CD4-positive, CD25-positive, alpha-beta regulatory T cell (primary cell): ENCODE data around the gene PARL. TPM values are rescaled to one million over a fixed set of nuclear protein-coding genes. Genes with fewer than 3 reads are reported as not detected.

Experiments
- ATAC-seq, 2 donors: fragments of 150-1000 bp; cut with Tn5 transposase; one replicate each; pipeline ENCODE4 v1.10.0; 2021; ENCODE audit warnings: low read depth in 2 of 2, moderate number of reproducible peaks in 2 of 2, moderate library complexity in 1 of 2
- DNase-seq, 3 donors: peaks; one replicate each; pipeline versions ENCODE4 v3.0.0 to v3.0.0-alpha.2; 2012 to 2022; ENCODE audit warnings: mixed read lengths in 1 of 3
- H3K27ac ChIP-seq: one replicate; pipeline ENCODE4 v1.7.0; 2013; ENCODE audit warnings: mild to moderate bottlenecking, low read length; ENCODE audit not compliant: insufficient read depth, poor library complexity, severe bottlenecking
- H3K27me3 ChIP-seq: one replicate; pipeline ENCODE4 v1.7.0; 2013; ENCODE audit warnings: low read length; ENCODE audit not compliant: control insufficient read depth, insufficient read depth
- H3K36me3 ChIP-seq: one replicate; pipeline ENCODE4 v1.7.0; 2013; ENCODE audit warnings: mild to moderate bottlenecking, low read length, moderate library complexity; ENCODE audit not compliant: control insufficient read depth, insufficient read depth
- H3K4me1 ChIP-seq: 2 replicates; pipeline ENCODE4 v1.7.0; 2013; ENCODE audit warnings: mild to moderate bottlenecking, low read length; ENCODE audit not compliant: insufficient read depth, control insufficient read depth, poor library complexity, severe bottlenecking
- H3K4me3 ChIP-seq: one replicate; pipeline ENCODE4 v1.7.0; 2013; ENCODE audit warnings: low read depth, mild to moderate bottlenecking, low read length, moderate library complexity
- H3K9me3 ChIP-seq, 2 experiments: 1 replicate in 1 of 2; 2 replicates in 1 of 2; pipeline ENCODE4 v1.7.0; 2013; ENCODE audit warnings: low read length in 2 of 2, mild to moderate bottlenecking in 1 of 2, moderate library complexity in 1 of 2; ENCODE audit not compliant: control insufficient read depth in 2 of 2
- H3K27ac Mint-ChIP-seq, 3 donors: one replicate each; pipeline ENCODE4 v1.8.0; 2020 to 2022; ENCODE audit warnings: mild to moderate bottlenecking in 3 of 3, mixed read lengths in 3 of 3, moderate library complexity in 2 of 3
- H3K27me3 Mint-ChIP-seq: one replicate; pipeline ENCODE4 v1.8.0; 2022; ENCODE audit warnings: mild to moderate bottlenecking, mixed read lengths
- H3K36me3 Mint-ChIP-seq: one replicate; pipeline ENCODE4 v1.8.0; 2020; ENCODE audit warnings: mixed read lengths
- H3K4me1 Mint-ChIP-seq, 4 donors: one replicate each; pipeline ENCODE4 v1.8.0; 2020 to 2022; ENCODE audit warnings: mixed read lengths in 4 of 4, mild to moderate bottlenecking in 1 of 4
- H3K4me3 Mint-ChIP-seq, 4 donors: one replicate each; pipeline ENCODE4 v1.8.0; 2020 to 2022; ENCODE audit warnings: mild to moderate bottlenecking in 4 of 4, mixed read lengths in 4 of 4, moderate library complexity in 3 of 4
- H3K9me3 Mint-ChIP-seq, 7 donors: one replicate each; pipeline ENCODE4 v1.8.0; 2020 to 2022; ENCODE audit warnings: mixed read lengths in 7 of 7, mild to moderate bottlenecking in 3 of 7, moderate library complexity in 2 of 7
- polyA plus RNA-seq, 4 donors: library from polyadenylated mRNA; unstranded; fragments of 300-500 nt; fragmentation: Illumina TruSeq; gene quantifications; one replicate each; pipeline ENCODE4 v1.2.3, GENCODE V29; 2021
- total RNA-seq: library from RNA; stranded (reverse); gene quantifications from one replicate; pipeline ENCODE4 v1.2.3, GENCODE V29; 2022

The PARL gene
- total and polyA plus RNA-seq, 5 donors from 2014 or later, result 45.6 to 119 (median 116) TPM

DNA sequence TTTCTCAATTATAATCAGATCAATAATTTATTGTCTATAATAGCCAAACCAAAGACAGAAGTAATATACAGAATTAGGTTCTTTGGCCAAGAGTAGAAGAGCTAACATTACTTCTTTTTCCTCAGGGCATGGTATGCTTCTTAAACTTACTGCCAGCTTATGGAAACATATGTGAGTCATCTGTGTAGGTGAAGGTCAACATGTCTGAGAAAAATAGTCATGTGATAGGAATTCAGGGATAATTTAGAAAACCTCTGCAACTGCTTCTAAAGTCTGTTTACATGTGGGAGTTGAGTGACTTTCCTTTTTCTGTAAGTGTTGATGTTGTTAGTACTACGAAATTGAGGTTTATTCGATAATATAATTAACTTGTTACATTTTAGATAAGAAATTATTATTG, 40.1 kb downstream of the PARL start:
- no peak overlapping the region for H3K4me3 Mint-ChIP-seq
- no peaks in the 10 kb centered on the region for H3K27me3 Mint-ChIP-seq
- peaks cover 0 to 9% (median 3%) of the 10 kb centered on the region in 4 donors for H3K4me1 Mint-ChIP-seq
- Histone ChIP-seq H3K9me3 (no peaks in the 10 kb centered on the region), H3K27me3 (no peaks in the 10 kb centered on the region), H3K4me1 (no peaks in the 10 kb centered on the region), H3K27ac (no peak overlapping the region), H3K4me3 (no peak overlapping the region), H3K36me3 (peaks cover 66% of the 10 kb centered on the region)
- ATAC-seq (no peak), DNase-seq (no peak)
- H3K36me3 Mint-ChIP-seq, result peaks cover 42% of the 10 kb centered on the region
- H3K27ac Mint-ChIP-seq, result peak overlapping the region in 1 of 3 donors; percentile 58
- no peaks in the 10 kb centered on the region for H3K9me3 Mint-ChIP-seq

- peaks cover 0 to 4% (median 0%) of the 10 kb centered on the region in 4 donors for H3K4me1 Mint-ChIP-seq
- no peak for DNase-seq
- no peaks in the 10 kb centered on the region for H3K27me3 Mint-ChIP-seq
- H3K36me3 ChIP-seq, result peaks cover 57% of the 10 kb centered on the region
- H3K27me3 ChIP-seq, result no peaks in the 10 kb centered on the region
- no peaks in the 10 kb centered on the region for H3K9me3 Mint-ChIP-seq
- H3K4me1 ChIP-seq, result no peaks in the 10 kb centered on the region
- H3K4me3 Mint-ChIP-seq, result no peak overlapping the region
- H3K4me3 ChIP-seq, result no peak overlapping the region
- peaks cover 33% of the 10 kb centered on the region for H3K36me3 Mint-ChIP-seq
- H3K27ac Mint-ChIP-seq, result no peak overlapping the region
- H3K9me3 ChIP-seq, result no peaks in the 10 kb centered on the region
- no peak for ATAC-seq
- no peak overlapping the region for H3K27ac ChIP-seq
Observed at GRCh38 chr3:183839751-183840150, 44.9 kb downstream of the PARL start.

GRCh38 chr3:183837894-183838293, 46.8 kb downstream of the PARL start:
- H3K4me1 Mint-ChIP-seq, result peaks cover 0 to 4% (median 0%) of the 10 kb centered on the region in 4 donors
- peaks cover 45% of the 10 kb centered on the region for H3K36me3 Mint-ChIP-seq
- ATAC-seq (no peak), DNase-seq (no peak)
- H3K9me3 Mint-ChIP-seq, result no peaks in the 10 kb centered on the region
- no peak overlapping the region for H3K4me3 ChIP-seq
- H3K27me3 Mint-ChIP-seq, result no peaks in the 10 kb centered on the region
- no peak overlapping the region for H3K4me3 Mint-ChIP-seq
- H3K27ac ChIP-seq, result no peak overlapping the region
- H3K4me1 ChIP-seq, result no peaks in the 10 kb centered on the region
- no peaks in the 10 kb centered on the region for H3K9me3 ChIP-seq
- H3K27ac Mint-ChIP-seq, result peak overlapping the region in 1 of 3 donors; percentile 69
- H3K36me3 ChIP-seq, result peaks cover 60% of the 10 kb centered on the region
- H3K27me3 ChIP-seq, result no peaks in the 10 kb centered on the region

DNA sequence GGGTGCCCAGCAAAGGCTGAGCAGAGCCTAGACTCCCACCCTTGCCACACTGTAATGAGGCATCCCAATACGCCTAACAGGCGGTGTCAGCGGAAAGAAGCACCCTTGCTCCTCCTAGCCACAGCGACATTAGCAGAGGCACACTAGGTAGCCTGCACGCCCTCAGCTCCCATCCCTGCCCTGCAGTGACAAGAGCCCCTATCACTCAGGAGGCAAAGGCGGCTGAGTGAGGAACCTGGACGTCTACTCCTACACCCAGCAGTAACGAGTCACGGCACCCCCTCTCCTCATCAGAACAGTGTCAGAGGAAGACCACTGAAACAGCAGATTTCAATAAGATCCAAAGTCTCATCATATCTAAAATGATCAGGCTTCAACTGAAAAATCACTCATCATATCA, 47.3 kb downstream of the PARL start:
- Histone ChIP-seq H3K36me3 (peaks cover 62% of the 10 kb centered on the region), H3K4me3 (no peak overlapping the region), H3K9me3 (no peaks in the 10 kb centered on the region), H3K27me3 (no peaks in the 10 kb centered on the region), H3K4me1 (no peaks in the 10 kb centered on the region), H3K27ac (no peak overlapping the region)
- H3K36me3 Mint-ChIP-seq, result peaks cover 48% of the 10 kb centered on the region
- DNase-seq (no peak), ATAC-seq (no peak)
- no peaks in the 10 kb centered on the region for H3K27me3 Mint-ChIP-seq
- H3K4me3 Mint-ChIP-seq, result no peak overlapping the region
- H3K9me3 Mint-ChIP-seq, result no peaks in the 10 kb centered on the region
- H3K27ac Mint-ChIP-seq, result peak overlapping the region in 1 of 3 donors; percentile 69
- H3K4me1 Mint-ChIP-seq, result peaks cover 0 to 4% (median 0%) of the 10 kb centered on the region in 4 donors

GRCh38 chr3:183833516-183833915, 51.2 kb downstream of the PARL start:
- no peaks in the 10 kb centered on the region for H3K27me3 ChIP-seq
- H3K27ac Mint-ChIP-seq, result no peak overlapping the region
- H3K27ac ChIP-seq, result no peak overlapping the region
- H3K4me3 ChIP-seq, result no peak overlapping the region
- no peaks in the 10 kb centered on the region for H3K27me3 Mint-ChIP-seq
- peaks cover 58% of the 10 kb centered on the region for H3K36me3 ChIP-seq
- DNase-seq (no peak), ATAC-seq (no peak)
- no peaks in the 10 kb centered on the region for H3K4me1 Mint-ChIP-seq
- H3K9me3 ChIP-seq, result no peaks in the 10 kb centered on the region
- H3K9me3 Mint-ChIP-seq, result no peaks in the 10 kb centered on the region
- peaks cover 46% of the 10 kb centered on the region for H3K36me3 Mint-ChIP-seq
- H3K4me1 ChIP-seq, result no peaks in the 10 kb centered on the region
- no peak overlapping the region for H3K4me3 Mint-ChIP-seq

DNA sequence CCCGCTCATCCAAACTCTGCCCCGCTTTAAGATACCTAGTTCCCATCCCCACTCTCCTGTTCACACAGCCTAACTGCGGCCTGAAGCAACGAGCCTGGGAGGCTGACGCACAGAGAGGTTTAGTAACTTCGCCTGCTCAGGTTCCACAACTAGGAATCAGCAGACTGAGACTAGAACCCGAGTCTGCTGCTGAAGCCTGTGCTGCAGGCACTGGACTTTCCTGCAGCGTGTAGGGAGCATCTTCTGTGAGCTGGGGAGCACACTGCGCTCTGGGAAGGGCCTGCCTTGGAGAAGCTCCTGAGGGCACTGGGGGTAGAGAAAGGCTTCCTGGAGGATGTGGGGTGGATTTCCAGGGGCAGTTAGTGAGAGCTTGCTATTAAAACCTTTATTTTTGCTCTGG, 54.5 kb downstream of the PARL start:
- DNase-seq (no peak), ATAC-seq (no peak)
- H3K4me3 Mint-ChIP-seq, result peak overlapping the region in 1 of 4 donors; percentile 5
- H3K27me3 Mint-ChIP-seq, result peaks cover 5% of the 10 kb centered on the region
- Histone ChIP-seq H3K27me3 (no peaks in the 10 kb centered on the region), H3K4me1 (peaks cover under 1% of the 10 kb centered on the region), H3K4me3 (no peak overlapping the region), H3K36me3 (peaks cover 44% of the 10 kb centered on the region), H3K9me3 (no peaks in the 10 kb centered on the region), H3K27ac (no peak overlapping the region)
- H3K9me3 Mint-ChIP-seq, result no peaks in the 10 kb centered on the region
- peaks cover 0 to 8% (median 5%) of the 10 kb centered on the region in 4 donors for H3K4me1 Mint-ChIP-seq
- peaks cover 45% of the 10 kb centered on the region for H3K36me3 Mint-ChIP-seq
- no peak overlapping the region for H3K27ac Mint-ChIP-seq

DNA sequence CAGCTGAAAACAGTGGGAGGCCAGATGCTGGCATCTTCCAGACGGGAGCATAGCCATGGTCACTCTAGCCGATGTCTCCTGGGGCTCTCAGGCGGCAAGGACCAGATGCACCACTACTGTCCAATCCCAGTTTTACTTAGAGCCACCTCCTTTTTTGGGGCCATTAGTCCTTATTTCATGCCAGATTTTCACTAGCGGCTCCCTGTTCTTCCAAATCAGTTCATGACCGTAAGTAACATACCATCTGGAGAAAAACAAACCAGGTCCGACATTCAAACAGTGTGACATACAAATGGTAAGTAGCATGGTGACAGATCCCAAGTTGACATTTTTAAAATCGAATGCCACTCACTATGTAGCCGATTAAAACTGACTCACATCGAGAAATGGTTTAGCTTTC, 55.2 kb downstream of the PARL start:
- Mint-ChIP-seq H3K27ac (peak overlapping the region in 1 of 3 donors; percentile 4), H3K4me3 (no peak overlapping the region), H3K9me3 (no peaks in the 10 kb centered on the region), H3K36me3 (peaks cover 43% of the 10 kb centered on the region), H3K27me3 (peaks cover 6% of the 10 kb centered on the region), H3K4me1 (peaks cover under 1 to 10% (median 6%) of the 10 kb centered on the region in 4 donors)
- Histone ChIP-seq H3K4me1 (peaks cover 8% of the 10 kb centered on the region), H3K9me3 (no peaks in the 10 kb centered on the region), H3K36me3 (peaks cover 44% of the 10 kb centered on the region), H3K4me3 (no peak overlapping the region), H3K27ac (no peak overlapping the region), H3K27me3 (no peaks in the 10 kb centered on the region)
- no peak for DNase-seq
- no peak for ATAC-seq

DNA sequence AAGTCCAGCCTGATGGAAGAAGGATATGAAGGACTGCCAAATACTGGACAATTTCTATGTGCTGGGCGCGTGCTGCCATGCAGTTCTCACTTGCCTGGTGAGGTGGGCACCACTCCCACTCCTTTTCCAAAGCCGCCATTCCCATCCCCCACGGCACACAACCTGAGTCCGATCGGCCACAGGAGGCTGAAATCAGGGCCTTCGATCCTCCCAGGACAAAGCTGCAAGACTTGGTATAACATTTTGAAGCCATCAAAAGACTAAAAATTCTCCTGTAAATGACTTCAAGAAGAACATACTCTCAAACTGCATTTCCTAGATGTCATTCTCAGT, 56.2 kb downstream of the PARL start:
- Histone ChIP-seq H3K27ac (no peak overlapping the region), H3K27me3 (peaks cover 6% of the 10 kb centered on the region), H3K9me3 (no peaks in the 10 kb centered on the region), H3K4me1 (peaks cover 15% of the 10 kb centered on the region), H3K4me3 (no peak overlapping the region), H3K36me3 (peaks cover 39% of the 10 kb centered on the region)
- DNase-seq (no peak), ATAC-seq (no peak)
- Mint-ChIP-seq H3K4me3 (no peak overlapping the region), H3K36me3 (peaks cover 34% of the 10 kb centered on the region), H3K4me1 (peaks cover 8 to 19% (median 13%) of the 10 kb centered on the region in 4 donors), H3K9me3 (no peaks in the 10 kb centered on the region), H3K27ac (peak overlapping the region in 1 of 3 donors; percentile 4), H3K27me3 (peaks cover 15% of the 10 kb centered on the region)
